ENCODE results near the gene CHCHD6. TPM values are rescaled to one million over a fixed set of nuclear protein-coding genes. Genes with fewer than 3 reads are reported as not detected.
A peak's percentile ranks its signal among the peaks of the same experiment; 100 is the strongest.

The CHCHD6 gene
- total RNA-seq, 3 donors from 2014 or later (not counting 1 experiment from before 2014, with no cell fraction given) = 5.3 to 9.9 (median 8.3) TPM

GRCh38 chr3:126961791-126962461 lies 257.9 kb downstream of the CHCHD6 start:
- ATAC-seq = no peak
- Mint-ChIP-seq H3K4me3 (no peak overlapping the region), H3K27ac (peak overlapping the region in 1 of 2 donors; percentile 18), H3K27me3 (ENCODE audit: low read depth in 2 of 2) (no peaks in the 10 kb centered on the region), H3K4me1 (no peaks in the 10 kb centered on the region), H3K9me3 (no peaks in the 10 kb centered on the region), H3K36me3 (no peaks in the 10 kb centered on the region)
- H3K4me3 ChIP-seq (ENCODE audit: low read length) = no peak overlapping the region
- H3K4me1 ChIP-seq (ENCODE audit: control insufficient read depth, insufficient read depth, low read length) = no peaks in the 10 kb centered on the region
- H3K36me3 ChIP-seq (ENCODE audit: control insufficient read depth, insufficient read depth, low read length) = no peaks in the 10 kb centered on the region
- no peak for TF ChIP-seq CTCF (IDR thresholded peaks at IDR 0.05)
- no peaks in the 10 kb centered on the region for H3K27me3 ChIP-seq (ENCODE audit: control insufficient read depth, insufficient read depth, low read length)
- intact Hi-C loops (cut with micrococcal nuclease) = no loop called here
- H3K9me3 ChIP-seq (ENCODE audit: control insufficient read depth, insufficient read depth, low read length) = no peaks in the 10 kb centered on the region
- no peak for DNase-seq
- WGBS (ENCODE audit: insufficient coverage) = 88% methylated on average over 11 of the region's 11 CpGs
- no peak overlapping the region for H3K27ac ChIP-seq (ENCODE audit: low read length)

GRCh38 chr3:126962756-126963155 lies 258.7 kb downstream of the CHCHD6 start:
- WGBS (ENCODE audit: insufficient coverage) = 87% methylated on average over 8 of the region's 8 CpGs
- Histone ChIP-seq H3K27ac (ENCODE audit: low read length) (no peak overlapping the region), H3K27me3 (ENCODE audit: control insufficient read depth, insufficient read depth, low read length) (no peaks in the 10 kb centered on the region), H3K4me3 (ENCODE audit: low read length) (no peak overlapping the region), H3K9me3 (ENCODE audit: control insufficient read depth, insufficient read depth, low read length) (no peaks in the 10 kb centered on the region), H3K36me3 (ENCODE audit: control insufficient read depth, insufficient read depth, low read length) (no peaks in the 10 kb centered on the region), H3K4me1 (ENCODE audit: control insufficient read depth, insufficient read depth, low read length) (no peaks in the 10 kb centered on the region)
- Mint-ChIP-seq H3K27ac (peak overlapping the region in 1 of 2 donors; percentile 18), H3K4me1 (no peaks in the 10 kb centered on the region), H3K9me3 (no peaks in the 10 kb centered on the region), H3K36me3 (no peaks in the 10 kb centered on the region), H3K27me3 (ENCODE audit: low read depth in 2 of 2) (no peaks in the 10 kb centered on the region), H3K4me3 (no peak overlapping the region)
- TF ChIP-seq CTCF (IDR thresholded peaks at IDR 0.05) = no peak
- no peak for DNase-seq
- ATAC-seq = no peak
- intact Hi-C loops (cut with micrococcal nuclease) = no loop called here

- intact Hi-C loops (cut with micrococcal nuclease) = no loop called here
- Histone ChIP-seq H3K27me3 (ENCODE audit: control insufficient read depth, insufficient read depth, low read length) (no peaks in the 10 kb centered on the region), H3K4me1 (ENCODE audit: control insufficient read depth, insufficient read depth, low read length) (no peaks in the 10 kb centered on the region), H3K36me3 (ENCODE audit: control insufficient read depth, insufficient read depth, low read length) (no peaks in the 10 kb centered on the region), H3K4me3 (ENCODE audit: low read length) (no peak overlapping the region), H3K27ac (ENCODE audit: low read length) (no peak overlapping the region), H3K9me3 (ENCODE audit: control insufficient read depth, insufficient read depth, low read length) (no peaks in the 10 kb centered on the region)
- ATAC-seq (no peak), DNase-seq (no peak)
- Mint-ChIP-seq H3K9me3 (no peaks in the 10 kb centered on the region), H3K36me3 (no peaks in the 10 kb centered on the region), H3K4me1 (no peaks in the 10 kb centered on the region), H3K4me3 (no peak overlapping the region), H3K27me3 (ENCODE audit: low read depth in 2 of 2) (no peaks in the 10 kb centered on the region), H3K27ac (no peak overlapping the region)
- 94% methylated on average over 5 of the region's 7 CpGs for WGBS (ENCODE audit: insufficient coverage)
- no peak for TF ChIP-seq CTCF (IDR thresholded peaks at IDR 0.05)
Measured at GRCh38 chr3:126963261-126964190, 259.5 kb downstream of the CHCHD6 start.
